Trophoblast cell (in vitro differentiated cells and primary cell): Measurements from ENCODE around the gene IQSEC3.

Experiments used
- DNase-seq, 2 donors: peaks; one replicate each; pipeline ENCODE4 v3.0.0-alpha.2; 2016
- H2AFZ ChIP-seq: 2 replicates; pipeline ENCODE4 v1.6.1; 2013; ENCODE audit warnings: low read length, moderate library complexity, mild to moderate bottlenecking; ENCODE audit not compliant: insufficient read depth, poor library complexity
- H2AK5ac ChIP-seq: 2 replicates; pipeline ENCODE4 v1.6.1; 2013; ENCODE audit warnings: mild to moderate bottlenecking, low read length
- H2BK120ac ChIP-seq: 2 replicates; pipeline ENCODE4 v1.6.1; 2013; ENCODE audit warnings: low read length, mild to moderate bottlenecking, moderate library complexity; ENCODE audit not compliant: insufficient read depth, poor library complexity
- H2BK12ac ChIP-seq: 2 replicates; pipeline ENCODE4 v1.6.1; 2013; ENCODE audit warnings: mild to moderate bottlenecking, low read length, moderate library complexity
- H2BK5ac ChIP-seq: 2 replicates; pipeline ENCODE4 v1.6.1; 2013; ENCODE audit warnings: low read length, low read depth, moderate library complexity, mild to moderate bottlenecking; ENCODE audit not compliant: poor library complexity
- H3K14ac ChIP-seq: 2 replicates; pipeline ENCODE4 v1.6.1; 2013; ENCODE audit warnings: mild to moderate bottlenecking, low read length
- H3K18ac ChIP-seq: 2 replicates; pipeline ENCODE4 v1.6.1; 2013; ENCODE audit warnings: mild to moderate bottlenecking, low read length
- H3K23ac ChIP-seq: 2 replicates; pipeline ENCODE4 v1.6.1; 2013; ENCODE audit warnings: low read length
- H3K27ac ChIP-seq: 2 replicates; pipeline ENCODE4 v1.5.1; 2013; ENCODE audit warnings: low read depth, mild to moderate bottlenecking, inconsistent platforms, low read length, moderate library complexity
- H3K27me3 ChIP-seq: 2 replicates; pipeline ENCODE4 v1.6.1; 2013; ENCODE audit warnings: inconsistent platforms, mild to moderate bottlenecking, low read length, moderate library complexity; ENCODE audit not compliant: insufficient read depth
- H3K36me3 ChIP-seq, 2 experiments: 1 replicate in 1 of 2; 2 replicates in 1 of 2; pipeline ENCODE4 v1.6.1; 2013; ENCODE audit warnings: low read length in 2 of 2, mild to moderate bottlenecking in 2 of 2, moderate library complexity in 1 of 2; ENCODE audit not compliant: insufficient read depth in 2 of 2, control insufficient read depth in 1 of 2
- H3K4ac ChIP-seq: 2 replicates; pipeline ENCODE4 v1.6.1; 2013; ENCODE audit warnings: low read depth, mild to moderate bottlenecking, low read length, moderate library complexity
- H3K4me1 ChIP-seq, 2 experiments: 1 replicate in 1 of 2; 2 replicates in 1 of 2; pipeline ENCODE4 v1.6.1; 2013; ENCODE audit warnings: low read length in 2 of 2, mild to moderate bottlenecking in 2 of 2, moderate library complexity in 1 of 2; ENCODE audit not compliant: insufficient read depth in 2 of 2, control insufficient read depth in 1 of 2
- H3K4me2 ChIP-seq: 2 replicates; pipeline ENCODE4 v1.6.1; 2013; ENCODE audit warnings: inconsistent platforms, mild to moderate bottlenecking, low read length, moderate library complexity
- H3K4me3 ChIP-seq: 2 replicates; pipeline ENCODE4 v1.5.1; 2013; ENCODE audit warnings: mild to moderate bottlenecking, low read depth, low read length, inconsistent platforms
- H3K79me1 ChIP-seq: one replicate; pipeline ENCODE4 v1.6.1; 2013; ENCODE audit warnings: low read length
- H3K79me2 ChIP-seq: 2 replicates; pipeline ENCODE4 v1.6.1; 2013; ENCODE audit warnings: low read length, mild to moderate bottlenecking; ENCODE audit not compliant: control insufficient read depth, insufficient read depth, poor library complexity
- H3K9ac ChIP-seq: 2 replicates; pipeline ENCODE4 v1.6.1; 2013; ENCODE audit warnings: mild to moderate bottlenecking, low read length
- H3K9me3 ChIP-seq: 2 replicates; pipeline ENCODE4 v1.6.1; 2013; ENCODE audit warnings: low read depth, mild to moderate bottlenecking, control low read depth, inconsistent platforms, low read length; ENCODE audit not compliant: insufficient read depth
- H4K12ac ChIP-seq: 2 replicates; pipeline ENCODE4 v1.6.1; 2013; ENCODE audit warnings: low read depth, mild to moderate bottlenecking, low read length, moderate library complexity
- H4K8ac ChIP-seq: 2 replicates; pipeline ENCODE4 v1.6.1; 2013; ENCODE audit warnings: low read depth, mild to moderate bottlenecking, low read length, moderate library complexity
- H4K91ac ChIP-seq: one replicate; pipeline ENCODE4 v1.6.1; 2013; ENCODE audit warnings: low read depth, mild to moderate bottlenecking, low read length, moderate library complexity
- WGBS: extraction: QIAGEN DNeasy Blood & Tissue Kit; methylation state at CpG from one replicate; pipeline ENCODE4 v1.1.7; 2013; ENCODE audit warnings: missing lambda C conversion rate; ENCODE audit not compliant: insufficient read length, insufficient coverage; ENCODE audit errors: extremely low coverage; 5-methylcytosine and 5-hydroxymethylcytosine counted together

Gene IQSEC3

GRCh38 chr12:117311-117710 lies 50.7 kb downstream of the IQSEC3 start:
- DNase-seq, result no peak
- no peaks in the 10 kb centered on the region for H3K36me3 ChIP-seq
- no peaks in the 10 kb centered on the region for H3K79me2 ChIP-seq
- H3K4ac ChIP-seq, result no peak overlapping the region
- no peak overlapping the region for H3K18ac ChIP-seq
- no peak overlapping the region for H3K14ac ChIP-seq
- H2AFZ ChIP-seq, result no peak overlapping the region
- no peak overlapping the region for H3K23ac ChIP-seq
- no peak overlapping the region for H2BK5ac ChIP-seq
- WGBS, result no CpG with 5 or more reads among the region's 7 CpGs
- no peak overlapping the region for H3K9ac ChIP-seq
- no peak overlapping the region for H3K27ac ChIP-seq
- no peaks in the 10 kb centered on the region for H3K79me1 ChIP-seq
- no peak overlapping the region for H2BK12ac ChIP-seq
- no peak overlapping the region for H2BK120ac ChIP-seq
- H3K4me1 ChIP-seq, result no peaks in the 10 kb centered on the region
- H4K8ac ChIP-seq, result no peak overlapping the region
- H3K9me3 ChIP-seq, result no peaks in the 10 kb centered on the region
- no peak overlapping the region for H4K12ac ChIP-seq
- no peaks in the 10 kb centered on the region for H3K27me3 ChIP-seq
- H4K91ac ChIP-seq, result no peak overlapping the region
- H3K4me2 ChIP-seq, result no peak overlapping the region
- no peak overlapping the region for H3K4me3 ChIP-seq
- no peak overlapping the region for H2AK5ac ChIP-seq

GRCh38 chr12:117816-118345 lies 51.3 kb downstream of the IQSEC3 start:
- Histone ChIP-seq H3K9me3 (no peaks in the 10 kb centered on the region), H3K18ac (no peak overlapping the region), H2AK5ac (no peak overlapping the region), H4K91ac (no peak overlapping the region), H3K4ac (no peak overlapping the region), H2BK12ac (no peak overlapping the region), H3K23ac (no peak overlapping the region), H3K9ac (no peak overlapping the region), H3K4me1 (no peaks in the 10 kb centered on the region), H2BK5ac (no peak overlapping the region), H3K27ac (no peak overlapping the region), H3K27me3 (no peaks in the 10 kb centered on the region), H3K4me2 (no peak overlapping the region), H3K79me1 (no peaks in the 10 kb centered on the region), H4K12ac (no peak overlapping the region), H3K14ac (no peak overlapping the region), H3K36me3 (no peaks in the 10 kb centered on the region), H4K8ac (no peak overlapping the region), H2BK120ac (no peak overlapping the region), H3K4me3 (no peak overlapping the region), H3K79me2 (no peaks in the 10 kb centered on the region), H2AFZ (no peak overlapping the region)
- WGBS, result no CpG with 5 or more reads among the region's 8 CpGs
- DNase-seq, result no peak

DNA sequence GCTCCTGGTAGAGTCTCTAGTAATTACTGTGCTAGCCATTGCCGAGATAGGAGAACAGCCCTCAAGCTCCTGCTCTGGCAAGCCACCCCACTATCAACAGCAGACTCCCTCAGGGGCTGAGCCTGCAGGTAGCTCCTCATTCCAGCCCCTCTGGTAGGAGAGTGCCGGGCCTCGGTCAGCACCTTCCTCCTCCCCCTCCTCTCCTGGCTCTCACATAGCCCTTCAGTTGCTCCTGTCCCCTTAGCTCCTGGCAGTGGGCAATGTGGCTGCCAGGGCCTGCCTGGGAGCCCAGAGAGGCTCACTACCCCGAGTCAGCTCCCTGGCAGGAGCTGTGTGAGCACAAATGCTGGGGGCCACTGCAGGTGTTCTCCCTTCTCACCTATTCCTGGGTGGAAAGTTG lies 52.0 kb downstream of the IQSEC3 start:
- Histone ChIP-seq H3K4me1 (no peaks in the 10 kb centered on the region), H3K36me3 (no peaks in the 10 kb centered on the region), H3K23ac (no peak overlapping the region), H4K91ac (no peak overlapping the region), H3K4me2 (no peak overlapping the region), H3K14ac (no peak overlapping the region), H2BK5ac (no peak overlapping the region), H2BK12ac (no peak overlapping the region), H3K79me1 (no peaks in the 10 kb centered on the region), H4K12ac (no peak overlapping the region), H2BK120ac (no peak overlapping the region), H3K27me3 (no peaks in the 10 kb centered on the region), H2AK5ac (no peak overlapping the region), H3K18ac (no peak overlapping the region), H3K9me3 (no peaks in the 10 kb centered on the region), H3K79me2 (no peaks in the 10 kb centered on the region), H3K27ac (no peak overlapping the region), H4K8ac (no peak overlapping the region), H3K4me3 (no peak overlapping the region), H2AFZ (no peak overlapping the region), H3K4ac (no peak overlapping the region), H3K9ac (no peak overlapping the region)
- no peak for DNase-seq
- WGBS, result no CpG with 5 or more reads among the region's 4 CpGs

- WGBS, result no CpG with 5 or more reads among the region's 6 CpGs
- H3K4me3 ChIP-seq, result no peak overlapping the region
- H2BK120ac ChIP-seq, result no peak overlapping the region
- H4K12ac ChIP-seq, result no peak overlapping the region
- no peak overlapping the region for H3K4me2 ChIP-seq
- no peak overlapping the region for H3K27ac ChIP-seq
- H3K18ac ChIP-seq, result no peak overlapping the region
- DNase-seq, result no peak
- H4K91ac ChIP-seq, result no peak overlapping the region
- no peak overlapping the region for H2AFZ ChIP-seq
- no peak overlapping the region for H2AK5ac ChIP-seq
- H3K9ac ChIP-seq, result no peak overlapping the region
- no peaks in the 10 kb centered on the region for H3K27me3 ChIP-seq
- no peaks in the 10 kb centered on the region for H3K4me1 ChIP-seq
- no peaks in the 10 kb centered on the region for H3K79me2 ChIP-seq
- no peak overlapping the region for H2BK5ac ChIP-seq
- H3K79me1 ChIP-seq, result no peaks in the 10 kb centered on the region
- no peak overlapping the region for H3K23ac ChIP-seq
- no peak overlapping the region for H4K8ac ChIP-seq
- no peak overlapping the region for H3K14ac ChIP-seq
- H3K36me3 ChIP-seq, result no peaks in the 10 kb centered on the region
- H3K9me3 ChIP-seq, result peaks cover 3% of the 10 kb centered on the region
- no peak overlapping the region for H2BK12ac ChIP-seq
- H3K4ac ChIP-seq, result no peak overlapping the region
Observed at GRCh38 chr12:120951-121350, 54.4 kb downstream of the IQSEC3 start.
